ENCODE data around the gene SIX3.

Gene SIX3

GRCh38 chr2:44925561-44926136 lies 15.9 kb upstream of the SIX3 start:
- DNase-seq (ENCODE audit: low spot score): no peak
- TF ChIP-seq CTCF (IDR thresholded peaks at IDR 0.05): no peak
- no peak overlapping the region for H3K4me3 ChIP-seq
- H3K27ac ChIP-seq: no peak overlapping the region

- Histone ChIP-seq H3K27ac (no peak overlapping the region), H3K4me3 (no peak overlapping the region)
- TF ChIP-seq CTCF (IDR thresholded peaks at IDR 0.05): no peak
- DNase-seq (ENCODE audit: low spot score): no peak
Observed at GRCh38 chr2:44926957-44927356, 14.5 kb upstream of the SIX3 start.

DNA sequence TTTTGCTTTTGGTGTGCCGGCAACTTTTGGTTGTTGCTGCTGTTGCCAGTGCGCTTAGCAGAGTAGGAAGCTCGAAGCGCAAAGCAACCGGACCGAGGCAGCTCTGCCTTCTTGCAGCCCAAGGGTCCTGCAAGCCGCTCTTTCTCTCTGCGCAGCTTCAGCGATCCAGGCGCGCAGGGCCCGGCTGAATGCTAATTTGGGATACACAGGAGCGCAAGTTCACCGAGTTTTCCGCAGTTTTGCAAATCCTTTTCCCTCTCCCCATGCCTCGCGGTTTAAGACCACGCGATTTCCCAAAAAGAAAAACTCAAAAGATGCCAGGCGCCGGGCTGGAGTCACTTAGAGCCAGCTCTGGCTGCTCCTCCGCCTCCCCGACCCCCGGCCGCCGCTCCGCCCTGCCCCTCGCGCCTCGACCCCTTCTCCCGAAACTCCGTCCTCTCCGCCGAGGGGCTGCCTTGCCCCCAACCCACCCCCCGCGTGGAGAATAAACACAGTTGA lies 13.5 kb upstream of the SIX3 start:
- Histone ChIP-seq H3K4me3 (peak overlapping the region; percentile 48), H3K27ac (no peak overlapping the region)
- DNase-seq (ENCODE audit: low spot score): no peak
- no peak for TF ChIP-seq CTCF (IDR thresholded peaks at IDR 0.05)

GRCh38 chr2:44928483-44929158 lies 12.9 kb upstream of the SIX3 start:
- Histone ChIP-seq H3K27ac (no peak overlapping the region), H3K4me3 (peak overlapping the region; percentile 48)
- no peak for DNase-seq (ENCODE audit: low spot score)
- no peak for TF ChIP-seq CTCF (IDR thresholded peaks at IDR 0.05)

DNA sequence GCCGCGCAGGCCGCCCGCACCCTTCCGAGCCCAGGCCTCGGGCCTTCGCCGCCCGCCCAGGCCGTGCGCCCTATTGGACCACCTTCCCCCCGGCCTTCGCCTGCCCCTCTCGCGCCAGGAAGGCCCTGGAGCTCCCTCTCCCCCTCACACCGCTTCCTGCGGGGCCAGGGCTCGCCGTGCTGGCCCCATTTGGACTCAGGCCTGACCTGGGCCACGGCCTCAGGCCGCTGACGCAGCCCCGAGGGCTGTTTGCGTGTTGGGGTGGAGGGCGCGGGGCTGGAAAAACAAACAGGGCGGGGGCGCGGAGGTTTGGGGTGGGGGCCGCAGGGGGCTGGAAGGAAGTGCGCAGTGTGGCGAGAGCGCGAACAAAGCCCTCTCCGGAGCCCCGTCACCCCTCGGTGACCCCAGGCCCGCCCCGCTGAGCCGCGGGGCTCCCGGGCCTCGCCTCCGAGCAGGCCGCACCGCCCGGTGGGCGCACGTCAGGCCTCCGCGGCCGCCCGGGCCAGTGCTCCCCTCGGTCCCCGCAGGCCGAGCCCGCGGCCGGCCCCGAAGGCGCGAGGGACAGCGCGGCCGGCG lies 12.3 kb upstream of the SIX3 start:
- no peak overlapping the region for H3K27ac ChIP-seq
- H3K4me3 ChIP-seq: peak overlapping the region; percentile 48
- DNase-seq (ENCODE audit: low spot score): no peak
- TF ChIP-seq CTCF (IDR thresholded peaks at IDR 0.05): no peak

GRCh38 chr2:44929735-44930273 lies 11.7 kb upstream of the SIX3 start:
- Histone ChIP-seq H3K4me3 (peak overlapping the region; percentile 48), H3K27ac (no peak overlapping the region)
- TF ChIP-seq CTCF (IDR thresholded peaks at IDR 0.05): no peak
- DNase-seq (ENCODE audit: low spot score): no peak
